ENCODE measurements around the gene ZNF524.
A peak's percentile ranks its signal among the peaks of the same experiment; 100 is the strongest.

The ZNF524 gene

DNA sequence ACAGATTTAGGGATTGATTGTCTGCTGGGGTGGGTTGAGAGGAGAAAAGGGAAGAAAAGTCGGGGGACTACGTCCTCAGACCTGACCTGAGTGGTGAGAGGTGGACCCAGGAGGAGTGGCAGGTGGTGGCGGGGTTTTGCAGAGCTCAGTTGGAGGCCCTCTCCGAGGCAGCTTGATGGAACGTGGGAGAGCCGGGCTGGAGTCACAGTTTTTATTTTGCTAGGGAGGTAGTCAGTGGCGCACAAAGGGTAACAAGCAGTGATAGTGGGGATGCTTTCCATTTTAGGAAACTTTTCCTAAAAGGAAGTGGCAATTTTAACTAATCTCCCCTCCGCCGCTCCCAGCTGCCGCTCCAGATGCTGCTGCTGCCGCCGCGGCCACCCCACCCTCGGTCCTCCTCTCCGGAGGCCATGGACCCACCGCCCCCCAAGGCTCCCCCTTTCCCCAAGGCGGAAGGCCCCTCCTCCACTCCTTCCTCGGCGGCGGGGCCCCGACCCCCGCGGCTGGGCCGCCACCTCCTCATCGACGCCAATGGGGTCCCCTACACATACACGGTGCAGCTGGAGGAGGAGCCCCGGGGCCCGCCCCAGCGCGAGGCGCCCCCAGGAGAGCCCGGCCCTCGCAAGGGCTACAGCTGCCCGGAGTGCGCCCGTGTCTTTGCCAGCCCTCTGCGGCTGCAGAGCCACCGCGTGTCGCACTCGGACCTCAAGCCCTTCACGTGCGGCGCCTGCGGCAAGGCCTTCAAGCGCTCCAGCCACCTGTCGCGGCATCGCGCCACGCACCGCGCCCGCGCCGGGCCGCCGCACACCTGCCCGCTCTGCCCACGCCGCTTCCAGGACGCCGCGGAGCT lies 42.3 kb downstream of the ZNF524 start:
- peaks cover 21% of the 10 kb centered on the region for H3K36me3 ChIP-seq
- H3K9me3 ChIP-seq, result no peaks in the 10 kb centered on the region
- peak overlapping the region; percentile 83 for H3K27ac ChIP-seq
- H3K4me1 ChIP-seq (ENCODE audit: control insufficient read depth in 1 of 2, insufficient read depth in 1 of 2, low read depth in 1 of 2, low read length in 1 of 2), result peaks cover 46 to 57% of the 10 kb centered on the region in 2 experiments
- H3K27me3 ChIP-seq, result peaks cover 38% of the 10 kb centered on the region
- H3K4me3 ChIP-seq (ENCODE audit: low read depth in 1 of 2, low read length in 1 of 2), result peak overlapping the region; percentile 73 to 96
- TF ChIP-seq CTCF (IDR thresholded peaks at IDR 0.05), result no peak

GRCh38 chr19:55643003-55643886 lies 43.2 kb downstream of the ZNF524 start, which contains the start of gene ZNF581:
ZNF581 (plus strand) TSS chr19:55643649; CDS start chr19:55644572, 923 bp downstream.
- no peak for TF ChIP-seq CTCF (IDR thresholded peaks at IDR 0.05)
- H3K9me3 ChIP-seq, result no peaks in the 10 kb centered on the region
- H3K27ac ChIP-seq, result peak within 1 kb of the TSS; percentile 83
- H3K36me3 ChIP-seq, result peaks cover 18% of the 10 kb centered on the region
- peak within 1 kb of the TSS; percentile 73 to 96 for H3K4me3 ChIP-seq (ENCODE audit: low read depth in 1 of 2, low read length in 1 of 2)
- H3K27me3 ChIP-seq, result peaks cover 47% of the 10 kb centered on the region
- peaks cover 53 to 66% of the 10 kb centered on the region in 2 experiments for H3K4me1 ChIP-seq (ENCODE audit: control insufficient read depth in 1 of 2, insufficient read depth in 1 of 2, low read depth in 1 of 2, low read length in 1 of 2)

DNA sequence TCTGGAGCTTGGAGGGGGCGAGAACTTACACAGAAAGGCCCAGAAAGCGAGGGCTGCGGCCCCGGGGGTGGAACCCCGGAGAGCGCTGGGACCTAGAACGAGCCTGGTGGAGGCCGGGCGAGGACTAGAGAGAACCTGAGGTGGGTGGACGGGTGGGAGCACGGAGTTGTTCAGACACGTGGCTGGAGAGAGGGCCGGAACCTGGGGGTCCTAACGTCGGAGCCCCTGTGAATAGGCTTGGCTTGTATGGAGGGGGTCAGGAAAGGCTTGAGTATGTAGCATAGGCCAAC lies 43.7 kb downstream of the ZNF524 start:
- TF ChIP-seq CTCF (IDR thresholded peaks at IDR 0.05), result no peak
- Histone ChIP-seq H3K9me3 (no peaks in the 10 kb centered on the region), H3K27me3 (peaks cover 53% of the 10 kb centered on the region), H3K27ac (peak overlapping the region; percentile 83), H3K4me1 (ENCODE audit: control insufficient read depth in 1 of 2, insufficient read depth in 1 of 2, low read depth in 1 of 2, low read length in 1 of 2) (peaks cover 59 to 72% of the 10 kb centered on the region in 2 experiments), H3K36me3 (peaks cover 14% of the 10 kb centered on the region), H3K4me3 (ENCODE audit: low read depth in 1 of 2, low read length in 1 of 2) (peak overlapping the region; percentile 73 to 96)

DNA sequence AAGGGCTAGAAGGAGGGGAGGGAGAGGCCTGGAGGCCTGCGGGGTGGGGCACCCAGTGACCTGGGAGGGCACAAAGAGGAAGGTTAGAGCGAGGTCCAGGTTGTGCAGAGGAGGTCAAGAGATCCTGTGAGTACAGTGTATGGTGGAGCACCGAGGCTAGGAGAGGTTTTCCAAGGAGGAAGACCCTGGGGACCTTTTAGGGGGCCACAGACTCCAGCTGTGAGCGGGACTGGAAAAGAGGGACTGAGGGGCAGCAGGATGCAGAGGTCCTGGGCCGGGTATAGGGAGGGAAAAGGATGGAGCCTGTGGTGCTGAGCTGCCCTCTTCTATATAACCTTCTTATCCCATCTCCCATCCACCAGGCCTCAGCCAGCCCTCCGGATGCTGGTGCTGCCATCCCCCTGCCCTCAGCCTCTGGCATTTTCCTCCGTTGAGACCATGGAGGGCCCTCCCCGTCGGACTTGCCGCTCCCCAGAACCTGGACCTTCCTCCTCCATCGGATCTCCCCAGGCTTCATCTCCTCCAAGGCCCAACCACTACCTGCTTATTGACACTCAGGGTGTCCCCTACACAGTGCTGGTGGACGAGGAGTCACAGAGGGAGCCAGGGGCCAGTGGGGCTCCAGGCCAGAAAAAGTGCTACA lies 44.2 kb downstream of the ZNF524 start:
- peak overlapping the region; percentile 73 to 96 for H3K4me3 ChIP-seq (ENCODE audit: low read depth in 1 of 2, low read length in 1 of 2)
- peaks cover 61 to 74% of the 10 kb centered on the region in 2 experiments for H3K4me1 ChIP-seq (ENCODE audit: control insufficient read depth in 1 of 2, insufficient read depth in 1 of 2, low read depth in 1 of 2, low read length in 1 of 2)
- no peak for TF ChIP-seq CTCF (IDR thresholded peaks at IDR 0.05)
- H3K27ac ChIP-seq, result peak overlapping the region; percentile 83
- peaks cover 14% of the 10 kb centered on the region for H3K36me3 ChIP-seq
- peaks cover 57% of the 10 kb centered on the region for H3K27me3 ChIP-seq
- H3K9me3 ChIP-seq, result no peaks in the 10 kb centered on the region

DNA sequence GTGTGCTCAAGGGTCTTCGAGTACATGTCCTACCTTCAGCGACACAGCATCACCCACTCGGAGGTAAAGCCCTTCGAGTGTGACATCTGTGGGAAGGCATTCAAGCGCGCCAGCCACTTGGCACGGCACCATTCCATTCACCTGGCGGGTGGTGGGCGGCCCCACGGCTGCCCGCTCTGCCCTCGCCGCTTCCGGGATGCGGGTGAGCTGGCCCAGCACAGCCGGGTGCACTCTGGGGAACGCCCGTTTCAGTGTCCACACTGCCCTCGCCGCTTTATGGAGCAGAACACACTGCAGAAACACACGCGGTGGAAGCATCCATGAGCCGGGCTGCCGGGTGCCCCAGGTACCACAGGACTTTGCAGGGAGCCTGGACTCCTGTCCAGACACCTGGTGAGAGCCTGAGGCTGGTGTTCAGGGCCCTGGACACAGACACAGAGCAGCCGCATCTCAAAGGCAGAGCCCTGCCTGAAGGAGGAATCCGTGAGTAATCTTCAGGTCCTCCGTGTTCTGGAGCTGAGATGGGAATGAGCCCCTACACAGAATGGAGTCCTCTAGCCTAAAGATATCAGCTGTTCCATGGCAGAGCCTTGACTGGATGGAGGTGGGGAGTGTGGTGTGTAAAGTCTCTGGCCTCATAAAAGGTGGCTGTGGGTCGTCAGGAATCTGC lies 44.9 kb downstream of the ZNF524 start:
- H3K4me3 ChIP-seq (ENCODE audit: low read depth in 1 of 2, low read length in 1 of 2), result peak overlapping the region; percentile 73 to 96
- H3K27ac ChIP-seq, result no peak overlapping the region
- H3K4me1 ChIP-seq (ENCODE audit: control insufficient read depth in 1 of 2, insufficient read depth in 1 of 2, low read depth in 1 of 2, low read length in 1 of 2), result peaks cover 58 to 72% of the 10 kb centered on the region in 2 experiments
- peaks cover 55% of the 10 kb centered on the region for H3K27me3 ChIP-seq
- H3K9me3 ChIP-seq, result no peaks in the 10 kb centered on the region
- no peak for TF ChIP-seq CTCF (IDR thresholded peaks at IDR 0.05)
- peaks cover 14% of the 10 kb centered on the region for H3K36me3 ChIP-seq
